Urothelium cell line (cell line): Measurements from ENCODE around the gene PCDHGC4.

Experiments
- DNase-seq: peaks from one replicate; pipeline ENCODE4 v3.0.0; 2011; ENCODE audit warnings: low spot score, mixed read lengths
- FAIRE-seq: peaks from 2 replicates; lab custom pipeline; 2011; peaks lifted over from hg19 to GRCh38; lab: Jason Lieb, UNC

Gene PCDHGC4

DNA sequence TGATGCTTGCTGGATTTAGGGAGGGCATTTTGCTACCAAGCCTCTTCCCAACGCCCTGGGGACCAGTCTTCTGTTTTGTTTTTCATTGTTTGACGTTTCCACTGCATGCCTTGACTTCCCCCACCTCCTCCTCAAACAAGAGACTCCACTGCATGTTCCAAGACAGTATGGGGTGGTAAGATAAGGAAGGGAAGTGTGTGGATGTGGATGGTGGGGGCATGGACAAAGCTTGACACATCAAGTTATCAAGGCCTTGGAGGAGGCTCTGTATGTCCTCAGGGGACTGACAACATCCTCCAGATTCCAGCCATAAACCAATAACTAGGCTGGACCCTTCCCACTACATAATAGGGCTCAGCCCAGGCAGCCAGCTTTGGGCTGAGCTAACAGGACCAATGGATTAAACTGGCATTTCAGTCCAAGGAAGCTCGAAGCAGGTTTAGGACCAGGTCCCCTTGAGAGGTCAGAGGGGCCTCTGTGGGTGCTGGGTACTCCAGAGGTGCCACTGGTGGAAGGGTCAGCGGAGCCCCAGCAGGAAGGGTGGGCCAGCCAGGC lies 27.0 kb downstream of the PCDHGC4 start:
- DNase-seq (no peak), FAIRE-seq (no peak)

DNA sequence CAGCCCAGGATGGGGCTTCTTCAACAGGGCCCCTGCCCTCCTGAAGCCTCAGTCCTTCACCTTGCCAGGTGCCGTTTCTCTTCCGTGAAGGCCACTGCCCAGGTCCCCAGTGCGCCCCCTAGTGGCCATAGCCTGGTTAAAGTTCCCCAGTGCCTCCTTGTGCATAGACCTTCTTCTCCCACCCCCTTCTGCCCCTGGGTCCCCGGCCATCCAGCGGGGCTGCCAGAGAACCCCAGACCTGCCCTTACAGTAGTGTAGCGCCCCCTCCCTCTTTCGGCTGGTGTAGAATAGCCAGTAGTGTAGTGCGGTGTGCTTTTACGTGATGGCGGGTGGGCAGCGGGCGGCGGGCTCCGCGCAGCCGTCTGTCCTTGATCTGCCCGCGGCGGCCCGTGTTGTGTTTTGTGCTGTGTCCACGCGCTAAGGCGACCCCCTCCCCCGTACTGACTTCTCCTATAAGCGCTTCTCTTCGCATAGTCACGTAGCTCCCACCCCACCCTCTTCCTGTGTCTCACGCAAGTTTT lies 27.6 kb downstream of the PCDHGC4 start:
- FAIRE-seq: no peak
- peak; percentile 20 for DNase-seq

DNA sequence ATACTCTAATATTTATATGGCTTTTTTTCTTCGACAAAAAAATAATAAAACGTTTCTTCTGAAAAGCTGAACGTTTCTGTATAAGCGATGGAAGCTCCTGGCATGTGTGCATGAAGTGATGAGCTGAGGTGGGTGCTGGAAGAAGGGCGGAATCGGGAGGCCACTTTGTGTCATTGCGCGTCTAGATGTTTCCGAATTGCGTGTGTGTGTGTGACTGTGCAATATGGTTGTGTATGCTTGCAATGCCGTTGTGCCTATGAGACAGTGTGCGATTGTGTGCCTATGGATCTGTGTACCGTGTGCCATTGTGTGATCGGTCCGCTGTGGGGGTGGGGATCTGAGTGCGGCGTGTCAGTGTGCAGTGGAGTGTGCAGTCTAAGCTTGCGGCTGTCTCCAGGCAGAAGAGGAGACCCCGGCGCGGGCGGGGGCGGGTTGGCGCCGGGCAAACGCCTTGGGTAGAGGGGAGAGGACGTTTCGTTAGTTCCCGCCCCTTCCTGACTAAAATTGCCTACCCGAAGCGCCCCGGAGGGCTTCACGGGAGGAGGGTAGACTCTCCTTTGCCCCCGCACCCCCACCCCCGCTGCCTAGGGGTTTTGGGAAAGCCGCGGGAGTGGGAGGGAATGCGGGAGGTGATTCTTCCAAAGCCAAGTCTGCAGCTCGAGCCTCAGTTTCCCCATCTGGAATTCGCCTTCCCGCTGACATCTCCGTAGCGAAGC lies 28.2 kb downstream of the PCDHGC4 start:
- FAIRE-seq (no peak), DNase-seq (no peak)

DNA sequence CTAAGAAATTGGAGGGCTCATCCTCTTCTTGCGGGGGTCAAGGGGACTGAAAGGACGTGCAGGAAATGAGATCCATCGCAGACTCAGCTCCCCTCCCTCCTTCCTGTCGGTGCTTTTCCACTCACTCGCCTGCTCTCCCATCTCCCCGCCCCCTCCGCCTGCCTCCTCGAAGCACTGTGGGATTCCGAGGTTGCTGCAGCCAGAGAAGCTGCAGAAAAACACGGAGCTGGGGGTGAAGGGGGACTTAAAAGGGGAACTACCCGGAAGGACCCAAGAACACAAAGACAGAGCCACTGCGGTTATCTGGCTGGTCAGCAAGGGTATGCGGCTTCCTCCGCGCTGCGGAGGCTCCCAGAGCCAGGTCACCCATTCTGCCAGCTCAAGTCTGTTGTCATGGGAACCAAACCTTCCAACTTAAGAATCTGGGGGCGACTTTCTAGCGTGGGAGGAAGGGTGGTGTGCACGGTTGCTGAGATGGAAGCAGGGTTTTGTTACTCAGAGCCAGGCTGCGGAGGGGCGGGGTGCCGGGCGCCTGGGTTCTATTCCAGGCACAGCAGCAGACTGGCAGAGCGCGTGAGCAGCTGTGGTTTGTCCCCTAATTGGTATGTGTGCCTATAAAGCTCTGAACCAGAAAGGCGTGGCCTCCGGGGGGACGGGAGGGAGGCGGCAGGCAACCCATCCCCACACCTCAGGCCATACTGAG lies 28.9 kb downstream of the PCDHGC4 start:
- FAIRE-seq: no peak
- DNase-seq: peak; percentile 66

DNA sequence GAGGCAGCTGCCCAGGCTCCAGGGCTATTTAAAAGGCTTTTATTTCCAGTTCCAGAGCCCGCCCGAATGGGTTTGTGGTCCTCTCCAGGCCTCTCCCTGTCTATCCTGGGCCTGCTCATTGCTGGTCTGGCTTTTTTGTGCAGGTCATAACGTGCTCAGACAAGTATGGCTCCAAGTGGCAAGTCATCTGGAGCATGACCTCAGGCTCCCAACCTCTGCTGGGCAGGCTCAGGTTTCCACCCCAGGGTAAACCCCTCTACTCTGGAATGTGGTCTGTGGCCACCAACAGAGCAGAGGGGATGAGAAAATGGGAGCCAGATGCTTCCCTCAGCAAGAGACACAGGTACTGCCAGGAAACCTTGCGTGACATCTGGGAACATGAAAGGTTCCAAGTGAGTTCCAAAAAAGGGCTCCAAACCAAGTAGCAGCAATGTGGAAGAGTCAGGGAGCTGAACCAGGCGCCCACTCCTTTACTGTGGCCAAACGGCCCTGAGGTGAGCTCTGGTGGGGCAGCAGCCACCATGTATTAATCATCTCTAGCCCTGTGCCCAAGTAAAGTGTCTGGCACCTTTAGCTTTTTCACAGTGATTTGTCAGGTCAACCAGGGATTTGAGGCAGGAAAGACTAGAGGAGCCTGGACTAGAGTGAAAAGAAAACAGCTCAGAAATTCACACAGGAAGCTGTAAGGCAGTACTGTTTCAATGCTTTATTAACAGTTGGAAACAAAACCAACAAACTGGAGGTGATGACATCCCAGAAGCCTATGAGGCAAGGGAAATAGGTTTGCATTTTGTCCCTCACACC lies 29.7 kb downstream of the PCDHGC4 start:
- FAIRE-seq (no peak), DNase-seq (peak; percentile 53)

DNA sequence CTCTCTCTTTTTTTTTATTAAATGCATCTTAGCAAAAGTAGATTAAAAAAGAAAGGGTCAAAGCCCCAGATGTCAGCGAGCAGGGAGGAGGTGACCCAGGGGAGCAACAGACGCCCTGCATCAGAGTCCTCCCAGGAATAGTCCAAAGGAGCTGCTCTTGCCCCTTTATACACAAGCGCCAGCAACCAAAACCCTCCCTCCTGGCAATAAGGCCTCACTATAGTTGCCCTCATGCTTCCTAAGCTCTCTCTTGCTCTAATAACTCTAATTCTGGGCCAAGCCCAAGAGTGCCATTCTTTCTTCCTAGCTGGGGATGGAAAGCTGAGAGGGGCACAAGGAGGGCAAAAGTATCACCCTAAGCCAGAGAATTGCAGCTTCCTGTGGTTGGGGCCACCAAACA lies 30.3 kb downstream of the PCDHGC4 start:
- no peak for FAIRE-seq
- no peak for DNase-seq

DNA sequence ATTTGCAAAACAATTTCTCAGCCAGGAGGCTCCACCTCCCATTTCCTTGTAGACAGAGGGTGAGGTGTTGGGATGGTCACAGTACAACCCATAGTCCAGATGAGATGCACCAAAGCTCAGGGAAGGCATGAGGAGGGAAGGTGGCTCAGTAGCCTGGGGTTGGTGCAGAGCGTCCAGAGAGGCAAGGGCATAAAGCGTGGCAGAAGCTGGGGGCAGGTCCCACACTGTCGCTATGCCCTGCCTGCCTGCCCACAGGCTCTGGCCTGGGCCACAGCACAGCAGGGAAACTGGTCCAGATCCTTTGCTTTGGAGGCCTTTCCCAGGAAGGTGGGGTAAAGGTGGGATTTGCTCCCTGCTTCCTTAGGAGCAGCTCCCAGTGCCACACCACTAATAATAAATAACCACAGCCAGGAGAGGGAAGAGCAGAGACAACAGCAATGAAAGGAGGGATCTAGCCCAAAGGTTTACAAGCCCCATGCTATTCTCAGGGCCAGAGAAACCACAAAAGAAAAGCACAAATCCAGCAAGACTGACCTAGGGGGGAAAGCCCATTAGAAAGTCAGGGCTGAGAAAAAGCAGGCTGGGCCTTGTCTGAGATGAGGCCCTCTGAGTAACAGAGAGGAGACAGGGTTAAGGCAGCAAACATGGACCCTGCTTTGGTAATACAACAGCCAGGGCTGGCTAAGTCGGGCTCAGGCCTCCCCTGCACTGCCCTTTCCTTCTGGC lies 31.3 kb downstream of the PCDHGC4 start:
- DNase-seq (no peak), FAIRE-seq (no peak)

DNA sequence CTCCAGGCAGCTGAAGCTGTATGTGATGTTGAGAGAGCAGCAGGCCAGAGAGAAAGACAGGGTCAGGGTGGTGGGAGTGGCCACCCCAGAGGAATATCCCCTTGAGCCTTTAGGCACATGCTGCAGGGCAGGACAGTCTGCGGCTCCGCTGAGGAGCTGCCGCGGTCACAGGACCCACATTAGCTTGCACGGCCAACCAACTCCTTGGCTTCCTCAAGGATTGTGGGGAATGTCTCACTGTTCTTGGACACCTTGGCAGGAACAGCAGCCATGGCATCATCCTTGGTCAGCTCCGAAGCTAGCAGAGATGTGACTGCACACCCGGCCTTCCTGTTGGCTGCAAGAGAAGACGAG lies 31.8 kb downstream of the PCDHGC4 start:
- DNase-seq (no peak), FAIRE-seq (no peak)

DNA sequence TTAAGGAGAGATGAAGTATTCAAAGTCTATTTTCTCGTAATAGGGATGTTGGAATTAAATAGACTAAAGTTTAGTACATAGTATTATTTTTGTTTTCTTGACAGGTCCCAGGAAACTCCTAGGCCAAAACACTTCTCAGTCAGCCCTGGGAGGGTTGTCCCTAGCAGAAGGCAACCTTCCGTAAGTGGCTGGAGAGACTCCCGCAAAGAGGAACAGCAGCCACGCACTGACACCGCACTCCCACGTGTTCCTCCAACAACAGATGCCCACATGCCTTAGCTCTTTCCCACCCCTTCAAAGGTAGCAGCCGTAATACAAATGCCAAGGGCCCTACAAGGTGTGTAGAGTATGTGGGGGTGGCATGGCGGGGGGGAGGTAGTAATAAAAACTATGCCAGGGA lies 32.5 kb downstream of the PCDHGC4 start:
- no peak for FAIRE-seq

DNA sequence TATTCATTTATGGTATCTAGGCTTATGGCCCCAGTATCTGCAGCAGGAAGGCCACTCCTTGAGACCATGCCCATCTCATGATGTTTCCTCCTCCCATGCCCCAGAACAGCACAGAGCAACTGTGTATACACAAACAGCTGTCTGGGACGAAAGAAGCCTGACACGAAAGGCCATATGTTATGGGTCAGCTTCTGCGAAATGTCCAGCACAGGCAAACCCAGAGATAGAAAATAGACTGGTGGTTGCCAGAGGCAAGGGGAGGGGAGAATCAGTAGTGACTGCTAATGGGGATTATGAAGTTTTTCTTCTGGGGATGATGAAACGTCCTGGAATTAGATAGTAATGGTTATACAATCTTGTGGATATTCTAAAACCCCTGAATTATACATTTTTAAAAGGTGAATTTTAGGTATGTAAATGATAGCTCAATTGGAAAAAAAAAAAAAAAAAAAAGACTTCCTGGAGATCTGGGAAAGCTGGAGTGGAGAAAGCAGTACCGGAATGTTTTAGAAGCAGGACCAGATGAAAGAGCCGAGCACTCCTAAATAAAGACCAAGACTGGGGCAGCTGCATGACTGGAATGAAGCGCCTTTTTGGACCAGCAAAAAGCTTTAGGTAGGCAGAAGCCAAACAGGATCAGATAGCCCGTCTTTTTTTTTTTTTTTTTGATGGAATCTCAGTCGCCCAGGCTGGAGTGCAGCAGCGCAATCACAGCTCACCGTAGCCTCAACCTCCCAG lies 33.2 kb downstream of the PCDHGC4 start:
- FAIRE-seq: no peak
- DNase-seq: no peak

More for the DNA sequence above, 32.5 kb downstream of the PCDHGC4 start:
- no peak for DNase-seq

DNA sequence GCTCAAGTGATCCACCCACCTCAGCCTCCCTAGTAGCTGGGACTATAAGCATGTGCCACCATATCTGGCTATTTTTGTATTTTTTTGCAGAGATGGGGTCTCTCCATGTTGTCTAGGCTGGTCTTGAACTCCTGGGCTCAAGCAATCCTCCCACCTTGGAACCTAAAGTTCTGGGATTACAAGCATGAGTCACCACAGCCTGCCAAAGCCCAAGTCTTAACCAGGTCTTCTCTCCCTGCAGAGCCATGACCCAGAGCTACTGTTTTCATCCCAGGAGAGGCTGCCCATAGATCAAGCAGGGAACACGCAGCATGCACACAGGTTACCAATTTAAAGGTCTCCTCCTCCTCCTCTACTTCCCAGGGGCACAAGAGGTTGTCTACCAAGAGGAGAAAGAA lies 33.8 kb downstream of the PCDHGC4 start:
- DNase-seq (no peak), FAIRE-seq (no peak)

DNA sequence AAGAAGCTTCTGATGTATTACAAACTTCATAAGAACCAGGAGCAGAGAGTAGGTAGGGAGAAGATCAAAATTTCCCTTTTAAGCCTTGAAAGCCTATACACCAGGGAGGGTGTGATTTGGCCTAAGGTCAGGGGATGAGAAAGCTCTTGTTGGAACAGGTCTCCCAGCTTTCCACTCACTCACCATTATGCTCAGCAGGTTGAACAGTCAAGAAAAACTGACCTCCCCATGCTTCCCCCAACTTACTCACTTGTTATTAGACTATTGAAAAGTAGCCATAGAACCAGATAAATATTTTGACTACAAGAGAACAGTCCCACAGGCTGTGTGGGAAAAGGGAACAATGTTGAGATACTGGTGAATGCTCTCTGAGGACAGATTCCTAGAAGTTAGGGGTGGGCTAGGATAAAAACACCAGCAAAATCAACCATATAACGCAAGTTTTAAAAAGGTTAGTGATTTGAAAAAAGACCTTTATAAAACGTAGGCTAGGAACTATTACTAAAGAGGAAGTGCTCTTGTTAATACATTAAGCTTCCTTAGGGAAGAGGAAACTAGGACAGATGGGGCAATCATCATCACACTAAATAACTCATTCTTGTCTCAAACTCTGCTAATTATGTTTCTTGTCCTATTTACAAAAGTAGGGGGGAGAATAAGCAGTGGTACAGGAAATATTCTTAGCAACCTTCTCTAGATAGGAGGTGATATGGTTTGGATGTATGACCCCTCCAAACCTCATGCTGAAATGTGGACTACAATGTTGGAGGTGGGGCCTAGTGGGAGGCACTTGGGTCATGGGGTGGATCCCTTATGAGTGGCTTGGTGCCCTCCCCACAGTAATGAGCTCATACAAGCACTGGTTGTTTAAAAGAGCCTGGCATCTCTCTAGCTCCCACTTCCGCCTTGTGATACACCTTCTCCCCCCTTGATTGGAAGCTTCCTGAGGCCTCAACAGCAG lies 35.1 kb downstream of the PCDHGC4 start:
- FAIRE-seq (no peak), DNase-seq (no peak)

DNA sequence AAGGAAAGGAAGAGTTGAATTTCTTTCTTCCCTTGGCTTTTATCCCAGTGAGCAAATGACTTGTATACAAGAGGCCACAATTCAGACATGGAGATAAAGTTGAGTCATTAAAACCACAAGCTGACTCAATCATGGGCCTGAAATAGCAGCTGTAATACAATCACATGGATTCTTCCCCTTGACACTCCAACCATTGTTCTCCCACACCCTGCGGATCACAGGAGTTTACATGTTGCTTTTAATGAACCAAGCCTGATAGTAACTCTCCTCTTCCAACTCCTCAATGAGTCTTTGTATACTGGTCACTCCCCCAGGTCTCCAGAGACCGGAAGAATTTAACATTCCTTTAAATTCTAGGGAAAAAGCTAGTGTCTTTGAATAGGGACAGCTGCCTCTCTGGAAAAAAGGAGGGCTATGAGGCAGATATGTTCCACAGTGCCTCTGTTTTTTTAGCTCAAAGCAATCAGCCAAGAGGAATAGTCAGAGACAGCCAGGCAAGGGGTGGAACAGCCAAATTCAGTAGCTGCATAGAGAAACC lies 36.5 kb downstream of the PCDHGC4 start:
- DNase-seq (peak; percentile 80), FAIRE-seq (no peak)

DNA sequence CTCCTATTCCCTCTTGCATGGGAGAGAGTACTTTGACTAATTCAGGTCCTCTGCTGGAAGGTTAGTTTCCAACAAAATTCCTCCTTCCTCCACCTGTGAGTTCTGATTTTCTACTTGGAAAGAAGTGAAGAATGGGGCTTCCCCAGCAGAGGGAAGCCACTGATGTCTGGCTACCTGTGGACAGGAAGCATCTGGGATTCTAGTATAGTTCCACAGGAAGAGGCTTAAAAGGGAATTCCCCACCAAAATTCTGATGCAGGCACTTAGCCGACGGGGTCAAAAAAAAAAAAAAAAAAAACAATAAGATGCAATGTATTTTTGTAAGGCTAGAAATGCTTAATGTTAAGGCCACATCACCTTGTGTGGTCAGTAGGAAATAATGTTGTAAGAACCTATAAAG lies 37.5 kb downstream of the PCDHGC4 start:
- FAIRE-seq: no peak
- no peak for DNase-seq

DNA sequence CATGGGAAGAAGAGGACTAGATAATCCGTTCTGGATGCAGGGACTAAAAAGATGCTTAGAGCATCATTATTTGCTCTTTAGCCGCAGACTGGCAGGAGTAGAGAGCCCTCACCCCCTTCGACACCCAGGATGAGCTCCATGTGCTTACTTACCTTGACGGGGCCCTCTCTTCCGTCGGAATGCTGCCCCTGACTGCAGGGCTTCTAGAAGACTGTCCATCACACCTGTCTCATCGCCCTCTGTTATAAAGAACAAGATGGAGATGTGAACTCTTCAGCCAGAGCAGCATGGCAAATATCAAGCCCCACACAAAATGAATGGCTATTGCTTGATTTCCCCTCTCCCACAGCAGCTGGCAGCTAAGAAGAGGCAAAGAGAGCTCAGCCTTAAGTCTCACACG lies 39.2 kb downstream of the PCDHGC4 start:
- no peak for DNase-seq
- no peak for FAIRE-seq

DNA sequence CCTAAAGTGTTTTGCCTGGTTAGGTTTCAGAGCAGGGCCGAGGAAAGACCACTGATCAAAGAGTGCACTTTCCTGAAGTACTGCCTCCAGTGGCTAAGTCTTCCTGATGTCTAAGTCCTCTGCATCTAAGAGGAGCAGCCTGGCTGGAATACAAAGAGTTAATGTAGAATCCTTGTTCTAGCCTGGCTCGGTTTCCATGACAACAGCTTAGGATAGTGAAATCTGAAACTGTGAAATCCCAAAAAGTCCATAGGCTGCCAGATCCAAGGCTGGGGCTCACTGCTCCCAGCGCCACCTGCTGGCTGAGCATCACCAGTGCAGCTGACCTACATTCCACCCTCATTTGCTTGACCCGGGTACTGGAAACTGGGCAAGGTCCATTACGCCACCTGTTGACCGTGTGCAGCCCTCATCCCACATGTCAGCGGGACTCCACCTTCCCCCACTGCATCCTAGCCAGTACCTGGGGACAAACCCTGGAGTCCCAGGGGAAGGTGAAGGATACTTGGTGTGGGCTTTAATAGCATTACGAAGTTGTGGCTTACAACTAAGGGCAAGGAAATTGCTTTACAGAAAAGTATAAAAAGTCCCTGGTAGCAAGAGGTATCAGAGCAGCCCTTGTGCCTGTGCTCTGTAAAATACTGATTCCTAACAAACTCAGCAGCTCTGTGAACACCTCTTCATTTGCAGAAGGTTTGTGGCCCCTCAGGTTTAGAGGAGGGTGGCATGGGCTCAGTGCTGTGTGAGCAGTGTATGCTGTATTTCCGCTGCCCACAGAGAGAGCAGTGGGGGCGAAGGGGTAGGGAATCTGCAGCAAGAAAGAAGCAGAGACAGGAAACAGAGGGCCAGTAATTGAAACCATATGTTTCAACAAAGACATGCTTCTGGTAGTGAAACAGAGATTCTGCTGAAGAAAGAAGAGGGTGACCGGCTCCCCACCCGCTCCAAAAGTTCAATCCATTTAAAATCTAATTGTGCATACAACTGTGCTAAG lies 40.1 kb downstream of the PCDHGC4 start:
- FAIRE-seq (no peak), DNase-seq (peak; percentile 78)

DNA sequence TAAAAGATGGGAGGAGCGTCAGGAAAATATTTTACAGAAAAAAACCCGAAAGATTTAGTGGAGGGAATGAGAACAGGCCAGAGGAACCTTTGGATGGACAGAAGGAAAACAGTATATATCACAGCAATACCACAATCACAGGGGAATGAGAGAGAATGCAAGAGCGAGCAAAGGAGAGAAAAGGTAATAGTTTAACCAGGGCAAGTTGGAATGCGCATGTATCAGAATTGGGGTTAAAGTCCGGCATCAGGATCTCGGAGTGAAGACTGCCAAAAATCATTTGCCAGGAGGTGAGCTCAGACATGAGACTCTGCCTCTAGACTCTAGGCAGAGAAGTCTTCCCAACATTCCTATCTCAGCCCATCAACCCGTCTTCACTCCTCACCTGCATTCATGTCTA lies 40.8 kb downstream of the PCDHGC4 start:
- no peak for FAIRE-seq
- DNase-seq: no peak
